SU-DHL-6 (cell line): ENCODE results near the gene ACTC1.

Experiments used
- H2AFZ ChIP-seq: fragments of 200-600 bp; sonication (generic); 2 replicates; pipeline ENCODE4 v1.6.1; 2014; ENCODE audit warnings: low read depth, mild to moderate bottlenecking, moderate library complexity, mixed read lengths, antibody characterized with exemption, low read length; ENCODE audit not compliant: severe bottlenecking
- H3F3A ChIP-seq: fragments of 200-600 bp; shearing (Covaris generic); 2 replicates; pipeline ENCODE4 v1.6.0; 2016; ENCODE audit warnings: antibody characterized with exemption, mild to moderate bottlenecking; ENCODE audit not compliant: insufficient read depth
- H3K27ac ChIP-seq: fragments of 200-600 bp; sonication (generic); 2 replicates; pipeline ENCODE4 v1.5.1; 2016; ENCODE audit warnings: low read depth, mild to moderate bottlenecking, low read length, moderate library complexity, mixed read lengths
- H3K27me3 ChIP-seq: fragments of 200-600 bp; sonication (generic), shearing (Covaris generic); 2 replicates; pipeline ENCODE4 v1.6.0; 2014; ENCODE audit warnings: mild to moderate bottlenecking, low read length
- H3K36me3 ChIP-seq: fragments of 200-600 bp; sonication (generic); 2 replicates; pipeline ENCODE4 v1.6.1; 2014; ENCODE audit warnings: mild to moderate bottlenecking, low read length, mixed read lengths
- H3K4me2 ChIP-seq: fragments of 300-600, 200-600 bp; shearing (Covaris generic), sonication (generic); 2 replicates; pipeline ENCODE4 v1.6.0; 2014; ENCODE audit warnings: low read length, low read depth, mild to moderate bottlenecking; ENCODE audit not compliant: poor library complexity, severe bottlenecking
- H3K4me3 ChIP-seq: fragments of 200-600 bp; sonication (generic); 2 replicates; pipeline ENCODE4 v1.5.1; 2014; ENCODE audit warnings: antibody characterized with exemption, low read length, mild to moderate bottlenecking, mixed read lengths; ENCODE audit not compliant: insufficient read depth, poor library complexity, severe bottlenecking
- H3K79me2 ChIP-seq: fragments of 200-600 bp; sonication (generic); 2 replicates; pipeline ENCODE4 v1.6.1; 2014; ENCODE audit warnings: mild to moderate bottlenecking, low read length, moderate library complexity; ENCODE audit not compliant: insufficient read depth
- H3K9ac ChIP-seq: fragments of 200-600 bp; sonication (generic); 2 replicates; pipeline ENCODE4 v1.7.0; 2014; ENCODE audit warnings: mild to moderate bottlenecking, low read length
- H3K9me2 ChIP-seq: fragments of 200-600 bp; sonication (generic); replicated peaks from 2 replicates; pipeline ENCODE4 v1.6.1; 2014; ENCODE audit warnings: low read length; ENCODE audit not compliant: insufficient read depth
- H3K9me3 ChIP-seq: fragments of 200-600 bp; sonication (generic); 2 replicates; pipeline ENCODE4 v1.6.1; 2014; ENCODE audit warnings: low read length, mixed read lengths; ENCODE audit not compliant: insufficient read depth
- H4K20me1 ChIP-seq: fragments of 200-600 bp; sonication (generic); 2 replicates; pipeline ENCODE4 v1.6.1; 2014; ENCODE audit warnings: low read depth, mild to moderate bottlenecking, antibody characterized with exemption, low read length, moderate library complexity, mixed read lengths
- EZH2phosphoT487 ChIP-seq: fragments of 200-600 bp; sonication (generic), shearing (Covaris generic); conservative IDR thresholded peaks from 2 replicates; pipeline ENCODE4 v1.6.1; 2018; ENCODE audit warnings: mild to moderate bottlenecking, antibody characterized with exemption, low read length, moderate library complexity, mixed read lengths
- TF ChIP-seq, protein P1 (sequence below): fragments of 200-600 bp; sonication (generic); IDR thresholded peaks from one replicate; pipeline ENCODE4 v1.5.1; 2017; ENCODE audit warnings: antibody characterized with exemption, mild to moderate bottlenecking, low read length, moderate library complexity; ENCODE audit not compliant: insufficient read depth, poor library complexity, severe bottlenecking

Gene ACTC1

DNA sequence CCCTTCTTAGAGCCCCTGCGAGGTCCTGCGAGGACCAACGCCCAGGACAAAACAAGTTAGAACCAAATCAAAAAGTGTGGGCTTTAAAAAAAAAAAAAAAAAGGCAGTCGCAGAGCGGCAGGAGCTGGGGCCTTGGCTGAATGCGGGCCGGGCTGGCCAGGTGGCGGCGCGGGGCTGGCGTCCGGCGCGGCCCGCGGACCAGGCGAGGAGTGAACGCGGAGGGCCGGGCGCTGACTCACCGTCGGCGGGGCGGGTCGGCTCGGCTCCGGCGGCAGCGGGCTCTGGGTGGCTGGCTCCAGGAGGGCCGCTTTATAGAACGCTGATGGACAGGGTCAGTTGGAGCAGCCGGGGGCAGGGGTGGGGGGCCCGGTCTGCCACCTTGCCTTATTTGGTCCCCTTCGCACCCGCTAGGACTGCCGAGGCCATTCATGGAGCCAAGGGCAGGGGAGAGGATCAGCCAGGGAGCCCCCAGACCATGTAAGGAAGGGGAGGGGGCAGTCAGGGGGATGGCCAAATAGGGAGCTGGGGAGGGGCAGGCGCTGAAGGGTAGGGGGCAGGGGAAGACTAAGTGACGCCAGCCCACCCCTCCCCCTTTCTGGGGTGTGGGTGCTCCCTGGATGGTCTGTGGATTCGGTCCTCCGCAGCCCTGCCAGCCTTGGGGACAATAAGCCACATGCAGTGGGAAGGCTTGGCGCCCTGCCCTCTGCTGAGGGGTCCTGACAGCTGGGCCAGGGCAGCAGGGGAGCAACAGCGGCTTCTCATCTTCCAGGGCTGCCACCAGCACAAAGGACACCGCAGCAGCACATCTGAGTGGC lies at the start of gene ACTC1:
ACTC1 (minus strand) TSS at position 283 of the 815 bp plus-strand sequence. CDS start 741 bp downstream, outside the sequence.
- Histone ChIP-seq H3K4me3 (no peak within 1 kb of the TSS), H3K9ac (no peak within 1 kb of the TSS)

DNA sequence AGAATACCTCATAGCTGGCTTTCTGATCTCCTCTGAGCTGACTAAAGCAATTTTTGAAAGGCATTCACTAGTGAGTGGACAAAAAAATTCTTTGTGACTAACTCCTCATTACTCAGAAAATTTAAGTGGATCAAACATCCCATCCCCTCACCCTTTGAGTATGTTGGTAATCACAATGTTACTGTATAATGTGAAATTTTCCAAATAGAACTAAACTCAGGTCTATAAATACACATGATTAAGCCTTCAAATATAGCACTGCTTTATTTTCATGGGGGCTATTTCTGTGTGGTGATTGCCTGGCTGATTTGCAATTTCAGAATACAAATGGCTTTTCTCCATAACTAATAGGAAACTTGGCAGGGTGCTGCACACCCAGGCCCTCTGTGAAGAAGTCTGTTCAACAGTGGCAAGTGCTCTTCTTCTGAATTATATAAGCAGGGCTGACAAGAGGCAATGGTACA lies 45.9 kb upstream of the ACTC1 start:
- Histone ChIP-seq H3K27ac (no peak overlapping the region), H3K9me2 (no peaks in the 10 kb centered on the region), H3K79me2 (no peaks in the 10 kb centered on the region), H4K20me1 (no peaks in the 10 kb centered on the region), H3K4me2 (no peak overlapping the region), H3K9ac (no peak overlapping the region), H3K9me3 (no peaks in the 10 kb centered on the region), H3K27me3 (no peaks in the 10 kb centered on the region), H3K4me3 (no peak overlapping the region), H3F3A (no peaks in the 10 kb centered on the region), H2AFZ (no peak overlapping the region), H3K36me3 (no peaks in the 10 kb centered on the region)
- TF ChIP-seq, protein P1, sequence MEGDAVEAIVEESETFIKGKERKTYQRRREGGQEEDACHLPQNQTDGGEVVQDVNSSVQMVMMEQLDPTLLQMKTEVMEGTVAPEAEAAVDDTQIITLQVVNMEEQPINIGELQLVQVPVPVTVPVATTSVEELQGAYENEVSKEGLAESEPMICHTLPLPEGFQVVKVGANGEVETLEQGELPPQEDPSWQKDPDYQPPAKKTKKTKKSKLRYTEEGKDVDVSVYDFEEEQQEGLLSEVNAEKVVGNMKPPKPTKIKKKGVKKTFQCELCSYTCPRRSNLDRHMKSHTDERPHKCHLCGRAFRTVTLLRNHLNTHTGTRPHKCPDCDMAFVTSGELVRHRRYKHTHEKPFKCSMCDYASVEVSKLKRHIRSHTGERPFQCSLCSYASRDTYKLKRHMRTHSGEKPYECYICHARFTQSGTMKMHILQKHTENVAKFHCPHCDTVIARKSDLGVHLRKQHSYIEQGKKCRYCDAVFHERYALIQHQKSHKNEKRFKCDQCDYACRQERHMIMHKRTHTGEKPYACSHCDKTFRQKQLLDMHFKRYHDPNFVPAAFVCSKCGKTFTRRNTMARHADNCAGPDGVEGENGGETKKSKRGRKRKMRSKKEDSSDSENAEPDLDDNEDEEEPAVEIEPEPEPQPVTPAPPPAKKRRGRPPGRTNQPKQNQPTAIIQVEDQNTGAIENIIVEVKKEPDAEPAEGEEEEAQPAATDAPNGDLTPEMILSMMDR = no peak
- TF ChIP-seq EZH2phosphoT487 = no peak

More for the DNA sequence above, at the start of gene ACTC1:
- H3K4me2 ChIP-seq = no peak within 1 kb of the TSS
- no peaks in the 10 kb centered on the region for H3K36me3 ChIP-seq
- no peaks in the 10 kb centered on the region for H3K27me3 ChIP-seq
- H4K20me1 ChIP-seq = no peaks in the 10 kb centered on the region
- H3K9me2 ChIP-seq = no peaks in the 10 kb centered on the region
- no peak within 1 kb of the TSS for H2AFZ ChIP-seq
- no peaks in the 10 kb centered on the region for H3K9me3 ChIP-seq
- H3K27ac ChIP-seq = no peak within 1 kb of the TSS
- H3K79me2 ChIP-seq = no peaks in the 10 kb centered on the region
- no peaks in the 10 kb centered on the region for H3F3A ChIP-seq
- TF ChIP-seq, protein P1 = no peak
- no peak for TF ChIP-seq EZH2phosphoT487

DNA sequence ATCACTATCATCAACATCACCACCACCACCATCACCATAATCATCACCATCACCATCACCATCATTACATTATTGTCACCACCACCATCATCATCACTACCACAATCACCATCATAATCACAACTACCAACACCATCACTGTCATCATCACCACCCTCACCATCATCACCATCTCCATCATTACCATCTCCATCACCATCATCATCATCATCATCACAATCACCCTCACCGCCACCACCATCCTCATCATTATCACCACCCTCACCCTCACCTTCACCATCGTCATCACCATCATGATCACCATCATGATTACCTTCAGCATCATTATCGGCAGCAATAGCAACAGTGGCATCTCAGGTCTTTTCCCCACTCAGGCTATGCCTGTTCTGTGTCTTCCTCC lies 42.9 kb upstream of the ACTC1 start:
- TF ChIP-seq EZH2phosphoT487 = no peak
- TF ChIP-seq, protein P1 = no peak
- Histone ChIP-seq H3K4me2 (no peak overlapping the region), H3F3A (no peaks in the 10 kb centered on the region), H3K27ac (no peak overlapping the region), H3K9me3 (no peaks in the 10 kb centered on the region), H3K79me2 (no peaks in the 10 kb centered on the region), H3K4me3 (no peak overlapping the region), H3K9ac (no peak overlapping the region), H3K27me3 (no peaks in the 10 kb centered on the region), H3K36me3 (peaks cover 3% of the 10 kb centered on the region; the same call in 1 of the 2 replicates), H2AFZ (no peak overlapping the region), H4K20me1 (no peaks in the 10 kb centered on the region), H3K9me2 (no peaks in the 10 kb centered on the region)
